HepG2 (cell line): Measurements from ENCODE around the gene PRRT1B. TPM values are rescaled to one million over a fixed set of nuclear protein-coding genes. Genes with fewer than 3 reads are reported as not detected.

Source experiments
- ARNTL ChIP-seq: sonication (generic); formaldehyde crosslinking; IDR thresholded peaks from 2 replicates; pipeline ENCODE4 v1.4.0; 2020; ENCODE audit warnings: mild to moderate bottlenecking, missing genetic modification reagents
- CBX1 ChIP-seq: IDR thresholded peaks from one replicate; pipeline ENCODE4 v1.6.1; 2016; ENCODE audit warnings: antibody characterized with exemption, low read depth
- CHCHD3 ChIP-seq: sonication (generic); formaldehyde crosslinking; IDR thresholded peaks from 2 replicates; pipeline ENCODE4 v1.8.0; 2022; ENCODE audit warnings: mild to moderate bottlenecking, missing genetic modification reagents, moderate library complexity
- DNMT3B ChIP-seq: conservative IDR thresholded peaks from 2 replicates; pipeline ENCODE4 v1.6.1; 2016; ENCODE audit warnings: missing biosample characterization, control low read depth
- GLI4 ChIP-seq: sonication (generic); formaldehyde crosslinking; IDR thresholded peaks from 2 replicates; pipeline ENCODE4 v1.5.1; 2020; ENCODE audit warnings: missing genetic modification reagents, mild to moderate bottlenecking, moderate library complexity, borderline replicate concordance
- HCFC1 ChIP-seq: fragments of 150-350 bp; IDR thresholded peaks from 2 replicates; pipeline ENCODE4 v1.6.1; 2014; ENCODE audit warnings: low read depth, low read length
- POLR2AphosphoS2 ChIP-seq: IDR thresholded peaks from 2 replicates; pipeline ENCODE4 v1.6.1; 2011; ENCODE audit warnings: low read depth, low read length, improper control_type of control experiment
- POLR2G ChIP-seq: fragments of 200-400 bp; formaldehyde crosslinking; IDR thresholded peaks from 2 replicates; pipeline ENCODE4 v1.6.1; 2018; ENCODE audit warnings: mild to moderate bottlenecking, low read depth, low read length, moderate library complexity
- TAF1 ChIP-seq: sonication (generic); formaldehyde crosslinking; IDR thresholded peaks from 2 replicates; pipeline ENCODE4 v1.4.0; 2020; ENCODE audit warnings: missing genetic modification reagents
- TBP ChIP-seq: sonication (generic); formaldehyde crosslinking; IDR thresholded peaks from 2 replicates; pipeline ENCODE4 v1.5.0; 2020; ENCODE audit warnings: missing genetic modification reagents
- ZBTB1 ChIP-seq: sonication (generic); formaldehyde crosslinking; IDR thresholded peaks from 2 replicates; pipeline ENCODE4 v1.4.0; 2020; ENCODE audit warnings: missing genetic modification reagents, borderline replicate concordance
- ZNF326 ChIP-seq: sonication (generic); formaldehyde crosslinking; IDR thresholded peaks from 2 replicates; pipeline ENCODE4 v1.4.0; 2020; ENCODE audit warnings: missing genetic modification reagents, borderline replicate concordance
- ZNF556 ChIP-seq: sonication (generic); formaldehyde crosslinking; IDR thresholded peaks from 2 replicates; pipeline ENCODE4 v1.4.0; 2020; ENCODE audit warnings: mild to moderate bottlenecking, missing genetic modification reagents, borderline replicate concordance
- ZNF557 ChIP-seq: sonication (generic); formaldehyde crosslinking; IDR thresholded peaks from 2 replicates; pipeline ENCODE4 v1.4.0; 2020; ENCODE audit warnings: missing genetic modification reagents
- ZNF562 ChIP-seq: sonication (generic); formaldehyde crosslinking; IDR thresholded peaks from 2 replicates; pipeline ENCODE4 v1.8.0; 2022; ENCODE audit warnings: missing genetic modification reagents, borderline replicate concordance
- ZNF678 ChIP-seq: sonication (generic); formaldehyde crosslinking; IDR thresholded peaks from 2 replicates; pipeline ENCODE4 v1.4.0; 2020; ENCODE audit warnings: mild to moderate bottlenecking, missing genetic modification reagents
- ZNF775 ChIP-seq: sonication (generic); formaldehyde crosslinking; IDR thresholded peaks from 2 replicates; pipeline ENCODE4 v1.4.0; 2020; ENCODE audit warnings: missing genetic modification reagents, mild to moderate bottlenecking, moderate library complexity, borderline replicate concordance
- polyA plus RNA-seq, 8 experiments: library from polyadenylated mRNA; depleted of rRNA in 3 of 8; stranded (reverse) in 7 of 8; unstranded in 1 of 8; fragments of >200 nt; fragmentation: Illumina TruSeq in 4 of 8; extraction: Trizol in 4 of 8; gene quantifications; 2 replicates each; pipeline versions ENCODE4 v1.2.1 to v1.2.3, GENCODE V29; 2011 to 2016; ENCODE audit warnings: low read depth in 4 of 8, missing spikeins in 1 of 8, mixed read lengths in 1 of 8; ENCODE audit not compliant: insufficient read depth in 1 of 8
- total RNA-seq, 5 experiments: library from RNA; depleted of rRNA; stranded (reverse); fragments of >200 nt; fragmentation: Illumina TruSeq; extraction: Trizol; gene quantifications; 2 replicates each; pipeline ENCODE4 v1.2.3, GENCODE V29; 2016; ENCODE audit warnings: low read depth in 1 of 5
- TF ChIP-seq, protein P1 (sequence below): sonication (generic); formaldehyde crosslinking; IDR thresholded peaks from 2 replicates; pipeline ENCODE4 v1.4.0; 2020; ENCODE audit warnings: mild to moderate bottlenecking, missing genetic modification reagents
- TF ChIP-seq, protein P2 (sequence below), 2 experiments: fragments of 450-650 bp in 1 of 2; sonication (generic) in 1 of 2; formaldehyde crosslinking; IDR thresholded peaks; 2 replicates each; pipeline versions ENCODE4 v1.5.0 to v1.8.0; 2020 to 2022; ENCODE audit warnings: mild to moderate bottlenecking in 1 of 2, missing genetic modification reagents in 1 of 2
- TF ChIP-seq, protein P3 (sequence below): IDR thresholded peaks from 2 replicates; pipeline ENCODE4 v1.6.1; 2012; ENCODE audit warnings: low read length, improper control_type of control experiment

Gene PRRT1B
- total and polyA plus RNA-seq, 2 of the 13 experiments (the other 11 are each of a cell fraction or from before 2014, with no cell fraction given): not detected

DNA sequence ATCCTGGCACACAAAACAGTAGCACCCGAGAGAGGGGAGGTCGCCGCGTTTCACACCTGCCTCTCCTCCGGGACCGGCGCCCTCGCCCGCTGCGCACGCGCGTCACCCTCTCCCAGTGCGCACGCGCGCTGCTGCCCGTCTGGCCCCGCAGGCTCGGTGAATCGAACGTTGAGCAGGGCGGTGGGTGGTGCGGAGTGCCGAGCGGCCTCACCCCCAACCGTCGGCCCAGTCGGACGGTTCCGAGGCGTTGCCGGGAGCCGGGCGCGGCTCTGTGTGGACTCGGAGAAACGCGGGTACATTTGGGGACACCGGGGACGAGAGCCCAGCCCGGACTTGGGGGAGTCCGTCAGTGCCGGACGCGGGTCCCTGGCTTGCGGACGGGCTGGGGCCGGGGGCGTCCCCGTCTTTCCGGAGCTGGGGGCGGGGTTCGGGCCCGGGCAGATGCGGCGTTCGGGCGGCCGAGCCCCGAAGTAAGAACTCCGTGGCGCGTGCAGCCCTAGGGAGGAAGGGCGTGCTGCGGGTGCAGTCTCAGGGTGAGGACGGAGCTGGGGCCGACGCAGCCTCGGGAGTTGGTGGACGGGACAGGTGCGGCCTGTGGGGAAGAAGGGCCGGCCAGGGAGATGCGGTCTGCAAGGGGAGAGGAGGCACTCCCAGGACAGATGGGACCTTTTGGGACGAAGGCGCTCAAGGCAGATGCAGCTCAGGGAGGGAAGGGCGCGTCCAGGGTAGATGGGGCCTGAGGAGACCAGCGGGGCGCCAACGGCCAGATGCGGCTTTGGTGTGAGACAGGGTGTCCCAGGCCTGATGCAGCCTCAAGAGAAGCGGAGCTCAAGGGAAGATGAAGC, 42.3 kb upstream of the PRRT1B start, which contains the start of gene POMT1 (continued):
- TF ChIP-seq, protein P1, sequence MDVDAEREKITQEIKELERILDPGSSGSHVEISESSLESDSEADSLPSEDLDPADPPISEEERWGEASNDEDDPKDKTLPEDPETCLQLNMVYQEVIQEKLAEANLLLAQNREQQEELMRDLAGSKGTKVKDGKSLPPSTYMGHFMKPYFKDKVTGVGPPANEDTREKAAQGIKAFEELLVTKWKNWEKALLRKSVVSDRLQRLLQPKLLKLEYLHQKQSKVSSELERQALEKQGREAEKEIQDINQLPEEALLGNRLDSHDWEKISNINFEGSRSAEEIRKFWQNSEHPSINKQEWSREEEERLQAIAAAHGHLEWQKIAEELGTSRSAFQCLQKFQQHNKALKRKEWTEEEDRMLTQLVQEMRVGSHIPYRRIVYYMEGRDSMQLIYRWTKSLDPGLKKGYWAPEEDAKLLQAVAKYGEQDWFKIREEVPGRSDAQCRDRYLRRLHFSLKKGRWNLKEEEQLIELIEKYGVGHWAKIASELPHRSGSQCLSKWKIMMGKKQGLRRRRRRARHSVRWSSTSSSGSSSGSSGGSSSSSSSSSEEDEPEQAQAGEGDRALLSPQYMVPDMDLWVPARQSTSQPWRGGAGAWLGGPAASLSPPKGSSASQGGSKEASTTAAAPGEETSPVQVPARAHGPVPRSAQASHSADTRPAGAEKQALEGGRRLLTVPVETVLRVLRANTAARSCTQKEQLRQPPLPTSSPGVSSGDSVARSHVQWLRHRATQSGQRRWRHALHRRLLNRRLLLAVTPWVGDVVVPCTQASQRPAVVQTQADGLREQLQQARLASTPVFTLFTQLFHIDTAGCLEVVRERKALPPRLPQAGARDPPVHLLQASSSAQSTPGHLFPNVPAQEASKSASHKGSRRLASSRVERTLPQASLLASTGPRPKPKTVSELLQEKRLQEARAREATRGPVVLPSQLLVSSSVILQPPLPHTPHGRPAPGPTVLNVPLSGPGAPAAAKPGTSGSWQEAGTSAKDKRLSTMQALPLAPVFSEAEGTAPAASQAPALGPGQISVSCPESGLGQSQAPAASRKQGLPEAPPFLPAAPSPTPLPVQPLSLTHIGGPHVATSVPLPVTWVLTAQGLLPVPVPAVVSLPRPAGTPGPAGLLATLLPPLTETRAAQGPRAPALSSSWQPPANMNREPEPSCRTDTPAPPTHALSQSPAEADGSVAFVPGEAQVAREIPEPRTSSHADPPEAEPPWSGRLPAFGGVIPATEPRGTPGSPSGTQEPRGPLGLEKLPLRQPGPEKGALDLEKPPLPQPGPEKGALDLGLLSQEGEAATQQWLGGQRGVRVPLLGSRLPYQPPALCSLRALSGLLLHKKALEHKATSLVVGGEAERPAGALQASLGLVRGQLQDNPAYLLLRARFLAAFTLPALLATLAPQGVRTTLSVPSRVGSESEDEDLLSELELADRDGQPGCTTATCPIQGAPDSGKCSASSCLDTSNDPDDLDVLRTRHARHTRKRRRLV: no peak
- peak; percentile 54 for TF ChIP-seq CBX1
- TF ChIP-seq ZNF326 (CRISPR knock-in tag): no peak
- no peak for TF ChIP-seq ZNF557 (CRISPR knock-in tag)
- no peak for TF ChIP-seq GLI4 (CRISPR knock-in tag)
- no peak for TF ChIP-seq ZBTB1
- TF ChIP-seq HCFC1: peak; percentile 49; the same call in 1 of the 2 replicates
- TF ChIP-seq POLR2G: peak; percentile 83
- TF ChIP-seq, protein P2, sequence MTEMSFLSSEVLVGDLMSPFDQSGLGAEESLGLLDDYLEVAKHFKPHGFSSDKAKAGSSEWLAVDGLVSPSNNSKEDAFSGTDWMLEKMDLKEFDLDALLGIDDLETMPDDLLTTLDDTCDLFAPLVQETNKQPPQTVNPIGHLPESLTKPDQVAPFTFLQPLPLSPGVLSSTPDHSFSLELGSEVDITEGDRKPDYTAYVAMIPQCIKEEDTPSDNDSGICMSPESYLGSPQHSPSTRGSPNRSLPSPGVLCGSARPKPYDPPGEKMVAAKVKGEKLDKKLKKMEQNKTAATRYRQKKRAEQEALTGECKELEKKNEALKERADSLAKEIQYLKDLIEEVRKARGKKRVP (CRISPR knock-in tag; IDR thresholded peaks at IDR 0.05): peak in 1 of 2 experiments; percentile 34; a peak in 1 of 4 replicates
- peak; percentile 79 for TF ChIP-seq TAF1 (CRISPR knock-in tag)
- peak; percentile 63 for TF ChIP-seq ZNF556
- TF ChIP-seq ZNF775 (CRISPR knock-in tag): no peak
- peak; percentile 93 for TF ChIP-seq CHCHD3 (CRISPR knock-in tag)
- TF ChIP-seq ZNF678: peak; percentile 86; the same call in 1 of the 2 replicates
- no peak for TF ChIP-seq ZNF562 (CRISPR knock-in tag)
- TF ChIP-seq TBP (CRISPR knock-in tag): no peak
- peak; percentile 95 for TF ChIP-seq POLR2AphosphoS2
- no peak; the same call in 1 of the 2 replicates for TF ChIP-seq ARNTL (CRISPR knock-in tag)
- TF ChIP-seq, protein P3, sequence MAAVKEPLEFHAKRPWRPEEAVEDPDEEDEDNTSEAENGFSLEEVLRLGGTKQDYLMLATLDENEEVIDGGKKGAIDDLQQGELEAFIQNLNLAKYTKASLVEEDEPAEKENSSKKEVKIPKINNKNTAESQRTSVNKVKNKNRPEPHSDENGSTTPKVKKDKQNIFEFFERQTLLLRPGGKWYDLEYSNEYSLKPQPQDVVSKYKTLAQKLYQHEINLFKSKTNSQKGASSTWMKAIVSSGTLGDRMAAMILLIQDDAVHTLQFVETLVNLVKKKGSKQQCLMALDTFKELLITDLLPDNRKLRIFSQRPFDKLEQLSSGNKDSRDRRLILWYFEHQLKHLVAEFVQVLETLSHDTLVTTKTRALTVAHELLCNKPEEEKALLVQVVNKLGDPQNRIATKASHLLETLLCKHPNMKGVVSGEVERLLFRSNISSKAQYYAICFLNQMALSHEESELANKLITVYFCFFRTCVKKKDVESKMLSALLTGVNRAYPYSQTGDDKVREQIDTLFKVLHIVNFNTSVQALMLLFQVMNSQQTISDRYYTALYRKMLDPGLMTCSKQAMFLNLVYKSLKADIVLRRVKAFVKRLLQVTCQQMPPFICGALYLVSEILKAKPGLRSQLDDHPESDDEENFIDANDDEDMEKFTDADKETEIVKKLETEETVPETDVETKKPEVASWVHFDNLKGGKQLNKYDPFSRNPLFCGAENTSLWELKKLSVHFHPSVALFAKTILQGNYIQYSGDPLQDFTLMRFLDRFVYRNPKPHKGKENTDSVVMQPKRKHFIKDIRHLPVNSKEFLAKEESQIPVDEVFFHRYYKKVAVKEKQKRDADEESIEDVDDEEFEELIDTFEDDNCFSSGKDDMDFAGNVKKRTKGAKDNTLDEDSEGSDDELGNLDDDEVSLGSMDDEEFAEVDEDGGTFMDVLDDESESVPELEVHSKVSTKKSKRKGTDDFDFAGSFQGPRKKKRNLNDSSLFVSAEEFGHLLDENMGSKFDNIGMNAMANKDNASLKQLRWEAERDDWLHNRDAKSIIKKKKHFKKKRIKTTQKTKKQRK: no peak
- TF ChIP-seq DNMT3B (CRISPR knock-in tag): no peak
